Endothelial cell of umbilical vein (primary cell): Measurements from ENCODE around the gene TFB2M.

Experiments
- EZH2 ChIP-seq: IDR thresholded peaks from 2 replicates; pipeline ENCODE4 v1.6.1; 2012; ENCODE audit warnings: borderline replicate concordance, low read depth, mild to moderate bottlenecking, moderate library complexity, low read length, inconsistent platforms; ENCODE audit not compliant: severe bottlenecking
- FOS ChIP-seq: IDR thresholded peaks from 2 replicates; pipeline ENCODE4 v1.6.1; 2011; ENCODE audit warnings: mild to moderate bottlenecking, low read length, moderate library complexity, borderline replicate concordance; ENCODE audit not compliant: insufficient read depth
- GATA2 ChIP-seq: IDR thresholded peaks from 2 replicates; pipeline ENCODE4 v1.7.0; 2011; ENCODE audit warnings: low read depth, mild to moderate bottlenecking, moderate library complexity, mixed read lengths, low read length; ENCODE audit not compliant: insufficient read length, insufficient read depth
- MAX ChIP-seq: IDR thresholded peaks from 2 replicates; pipeline ENCODE4 v1.6.1; 2011; ENCODE audit not compliant: insufficient read depth, insufficient read length
- MYC ChIP-seq: IDR thresholded peaks from one replicate; pipeline ENCODE4 v1.6.1; 2011; ENCODE audit warnings: mild to moderate bottlenecking, low read depth, low read length
- POLR2A ChIP-seq: IDR thresholded peaks from 2 replicates; pipeline ENCODE4 v1.6.1; 2012; ENCODE audit warnings: low read depth, mild to moderate bottlenecking, control low read depth, low read length
- TF ChIP-seq, protein P1 (sequence below), 2 donors: IDR thresholded peaks; 1 replicate in 1 of 2; 2 replicates in 1 of 2; pipeline ENCODE4 v1.5.1; 2011; ENCODE audit warnings: low read length in 2 of 2, mild to moderate bottlenecking in 2 of 2, moderate library complexity in 2 of 2, control low read depth in 1 of 2, inconsistent platforms in 1 of 2, low read depth in 1 of 2; ENCODE audit not compliant: insufficient read depth in 1 of 2; ENCODE audit errors: extremely low read depth in 1 of 2

- TF ChIP-seq POLR2A = no peak
- TF ChIP-seq, protein P1, sequence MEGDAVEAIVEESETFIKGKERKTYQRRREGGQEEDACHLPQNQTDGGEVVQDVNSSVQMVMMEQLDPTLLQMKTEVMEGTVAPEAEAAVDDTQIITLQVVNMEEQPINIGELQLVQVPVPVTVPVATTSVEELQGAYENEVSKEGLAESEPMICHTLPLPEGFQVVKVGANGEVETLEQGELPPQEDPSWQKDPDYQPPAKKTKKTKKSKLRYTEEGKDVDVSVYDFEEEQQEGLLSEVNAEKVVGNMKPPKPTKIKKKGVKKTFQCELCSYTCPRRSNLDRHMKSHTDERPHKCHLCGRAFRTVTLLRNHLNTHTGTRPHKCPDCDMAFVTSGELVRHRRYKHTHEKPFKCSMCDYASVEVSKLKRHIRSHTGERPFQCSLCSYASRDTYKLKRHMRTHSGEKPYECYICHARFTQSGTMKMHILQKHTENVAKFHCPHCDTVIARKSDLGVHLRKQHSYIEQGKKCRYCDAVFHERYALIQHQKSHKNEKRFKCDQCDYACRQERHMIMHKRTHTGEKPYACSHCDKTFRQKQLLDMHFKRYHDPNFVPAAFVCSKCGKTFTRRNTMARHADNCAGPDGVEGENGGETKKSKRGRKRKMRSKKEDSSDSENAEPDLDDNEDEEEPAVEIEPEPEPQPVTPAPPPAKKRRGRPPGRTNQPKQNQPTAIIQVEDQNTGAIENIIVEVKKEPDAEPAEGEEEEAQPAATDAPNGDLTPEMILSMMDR (IDR thresholded peaks at IDR 0.05; ENCODE audit: extremely low read depth in 1 of 2, insufficient read depth in 1 of 2, low read depth in 1 of 2, low read length in 2 of 2) = no peak
- no peak for TF ChIP-seq EZH2
- TF ChIP-seq FOS = no peak
- no peak for TF ChIP-seq MAX
- no peak for TF ChIP-seq MYC
- no peak for TF ChIP-seq GATA2
Measured at GRCh38 chr1:246571953-246572352, 5.9 kb upstream of the TFB2M start.
